GM19452 (cell line): ENCODE results near the gene FTO.

Experiments used
- ATAC-seq: cut with Tn5 transposase; IDR thresholded peaks from one replicate; pipeline ENCODE4 v1.9.1; 2021; ENCODE audit not compliant: unreplicated experiment

FTO gene

DNA sequence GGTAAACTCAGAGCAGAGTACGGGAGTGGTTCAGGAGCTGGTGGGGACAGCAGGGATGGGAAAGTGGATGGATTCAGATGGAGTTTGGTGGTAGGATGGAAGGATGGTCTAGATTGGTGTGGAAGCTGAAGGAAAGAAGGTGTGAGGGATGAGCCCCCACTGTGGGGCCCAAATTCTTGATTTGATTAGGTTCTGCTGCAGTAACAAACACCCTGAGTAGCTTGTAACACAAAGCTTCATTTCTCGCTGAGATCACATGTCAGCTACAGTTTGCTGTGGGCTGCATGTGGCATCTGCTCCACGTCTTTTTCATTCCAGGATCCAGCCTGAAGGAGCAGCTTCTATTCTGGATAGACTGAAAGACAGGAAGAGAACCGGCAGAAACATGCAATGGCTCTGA lies 438.8 kb downstream of the FTO start:
- no peak for ATAC-seq

- no peak for ATAC-seq
Observed at GRCh38 chr16:54143410-54143809, 439.5 kb downstream of the FTO start.

DNA sequence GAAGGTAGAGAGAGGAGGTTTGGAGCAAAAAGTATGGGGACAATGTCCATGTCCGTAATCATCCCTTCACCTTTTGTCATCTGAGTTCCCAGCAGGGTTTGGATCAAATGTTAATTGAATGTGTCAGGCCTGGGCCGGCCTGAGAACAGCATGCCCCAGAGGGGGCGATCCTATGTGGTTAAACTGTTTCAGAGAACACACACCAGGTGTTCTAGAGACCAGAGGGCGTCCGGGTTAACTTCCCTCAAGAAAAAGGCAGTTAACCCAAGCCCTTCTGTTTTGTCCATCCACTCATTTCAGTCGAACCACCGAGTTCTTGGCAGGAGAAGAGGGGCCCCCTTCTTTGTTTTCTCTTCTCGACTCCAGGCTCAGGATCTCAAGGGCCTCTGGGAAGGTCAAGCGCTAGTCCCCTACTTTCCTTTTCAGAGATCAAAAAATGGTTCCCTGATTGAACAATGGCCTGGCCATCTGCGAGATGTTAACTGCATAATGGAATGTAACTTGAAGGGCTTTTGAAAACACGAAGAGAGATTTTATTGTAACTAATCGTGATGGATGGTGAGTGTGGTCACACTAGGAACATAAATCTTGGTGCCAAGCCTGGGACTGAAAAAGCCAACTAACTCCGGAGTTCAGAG lies 440.1 kb downstream of the FTO start:
- no peak for ATAC-seq

DNA sequence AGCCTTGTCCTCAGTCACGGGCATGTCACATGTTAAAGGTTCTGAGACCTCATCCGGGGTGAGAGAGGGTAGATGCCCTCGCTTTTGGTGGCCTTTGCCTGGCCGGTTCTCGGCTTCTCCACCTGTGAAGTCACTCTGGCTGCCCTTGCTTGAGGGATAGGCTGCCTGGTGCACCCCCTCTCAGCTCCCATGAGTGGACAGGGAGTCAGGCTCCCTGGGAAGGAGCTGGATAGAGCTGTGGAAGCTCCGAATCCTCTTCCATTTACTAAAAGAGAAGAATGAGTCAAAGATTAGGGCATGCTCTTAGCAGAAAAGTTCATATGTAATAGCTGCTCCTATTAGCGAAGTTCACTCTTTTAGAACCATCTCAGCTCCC lies 440.6 kb downstream of the FTO start:
- ATAC-seq, result no peak

- no peak for ATAC-seq
Observed at GRCh38 chr16:54145881-54146280, 441.9 kb downstream of the FTO start.

GRCh38 chr16:54148974-54149373 lies 445.0 kb downstream of the FTO start:
- ATAC-seq, result no peak

GRCh38 chr16:54150861-54151260 lies 446.9 kb downstream of the FTO start:
- no peak for ATAC-seq

GRCh38 chr16:54152362-54153239 lies 448.6 kb downstream of the FTO start:
- ATAC-seq, result no peak

DNA sequence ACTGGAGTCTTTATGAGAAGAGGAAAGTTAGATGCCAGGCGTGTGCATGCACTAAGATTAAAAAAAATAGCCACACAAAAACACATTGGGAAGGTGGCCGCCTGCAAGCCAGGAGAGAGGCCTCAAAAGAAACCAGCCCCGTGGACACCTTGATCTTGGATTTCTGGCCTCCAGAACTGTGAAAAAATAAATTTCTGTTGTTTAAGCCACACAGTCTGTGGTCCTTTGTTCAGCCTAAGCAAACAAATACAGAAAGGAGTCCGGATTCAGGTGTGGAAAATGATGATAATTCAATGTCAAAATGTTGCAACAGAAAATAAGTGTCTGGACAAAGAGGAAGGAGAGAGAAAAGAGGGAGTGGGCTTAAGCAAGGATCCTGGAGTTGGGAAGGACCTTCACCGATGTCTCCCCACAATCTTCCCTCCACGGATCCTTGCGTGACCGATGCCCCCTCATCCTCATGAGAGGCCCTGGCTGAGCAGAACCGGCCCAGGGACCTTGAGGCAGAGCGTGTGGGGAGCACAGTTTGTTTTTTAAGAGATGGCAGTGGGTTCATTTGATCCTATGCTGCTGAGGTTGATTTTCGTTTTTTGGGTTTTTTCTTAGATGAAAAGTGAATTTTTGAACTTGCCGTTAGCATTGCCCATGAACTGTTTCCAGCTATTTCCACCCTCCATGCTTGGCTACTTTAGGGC lies 449.4 kb downstream of the FTO start:
- ATAC-seq, result no peak

DNA sequence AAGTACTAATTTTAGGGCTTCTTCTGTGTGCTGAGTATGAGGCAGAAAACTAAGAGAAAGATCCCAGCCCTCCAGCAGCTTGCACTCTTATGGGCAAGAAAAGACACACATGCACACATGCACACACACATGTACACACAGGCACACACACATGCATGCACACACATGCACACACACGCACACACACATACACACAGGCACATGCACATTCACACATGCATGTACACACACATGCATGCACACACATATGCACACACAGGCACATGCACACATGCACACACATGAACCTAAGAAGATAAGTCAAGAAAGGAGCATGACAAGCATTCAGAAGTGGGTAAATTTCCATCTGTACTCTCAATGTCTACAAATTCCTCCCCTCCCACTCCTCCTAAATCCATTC lies 452.4 kb downstream of the FTO start:
- ATAC-seq, result no peak

DNA sequence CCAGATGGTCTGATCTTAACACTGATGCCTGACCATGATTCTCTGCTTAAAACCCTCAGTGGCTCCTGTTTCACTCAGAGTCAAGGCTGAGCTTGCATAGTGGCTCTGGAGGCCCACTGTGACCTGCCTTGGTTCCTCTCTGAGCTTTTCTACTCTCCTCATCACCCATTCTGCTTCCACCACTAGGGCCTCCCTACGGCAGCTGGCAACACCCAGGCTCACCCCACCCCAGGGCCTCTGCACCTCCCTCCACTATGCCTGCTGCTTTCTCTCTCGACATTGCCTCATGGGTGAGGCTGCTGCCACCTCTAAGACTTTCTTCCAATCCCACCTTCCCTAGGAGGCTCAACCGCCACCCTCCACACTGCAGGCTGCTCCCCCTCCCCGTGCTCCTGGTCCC lies 455.0 kb downstream of the FTO start:
- ATAC-seq, result no peak

- ATAC-seq, result no peak
Observed at GRCh38 chr16:54159490-54160080, 455.6 kb downstream of the FTO start.

GRCh38 chr16:54160252-54160860 lies 456.4 kb downstream of the FTO start:
- ATAC-seq, result no peak

GRCh38 chr16:54160939-54161897 lies 457.3 kb downstream of the FTO start:
- no peak for ATAC-seq

GRCh38 chr16:54163197-54163843 lies 459.4 kb downstream of the FTO start:
- no peak for ATAC-seq

DNA sequence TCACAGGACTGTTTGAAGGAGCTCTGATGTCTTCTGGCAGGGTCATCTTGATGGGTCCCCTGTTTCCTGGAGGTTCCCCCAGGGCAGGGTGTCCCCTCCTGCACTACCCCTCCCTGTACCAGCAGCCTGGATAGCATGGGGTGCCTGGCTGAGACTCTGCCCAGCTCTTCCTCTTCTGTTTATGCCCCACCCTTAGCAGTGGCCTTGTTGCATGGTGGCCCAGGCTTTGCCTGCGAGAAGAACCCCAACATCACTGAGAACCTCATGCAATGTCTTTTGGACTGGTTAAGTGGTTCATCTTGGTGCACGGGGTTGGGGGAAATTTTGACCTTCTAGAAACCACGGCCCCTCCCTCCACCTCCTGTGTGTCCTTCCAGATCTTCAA lies 460.8 kb downstream of the FTO start:
- no peak for ATAC-seq

DNA sequence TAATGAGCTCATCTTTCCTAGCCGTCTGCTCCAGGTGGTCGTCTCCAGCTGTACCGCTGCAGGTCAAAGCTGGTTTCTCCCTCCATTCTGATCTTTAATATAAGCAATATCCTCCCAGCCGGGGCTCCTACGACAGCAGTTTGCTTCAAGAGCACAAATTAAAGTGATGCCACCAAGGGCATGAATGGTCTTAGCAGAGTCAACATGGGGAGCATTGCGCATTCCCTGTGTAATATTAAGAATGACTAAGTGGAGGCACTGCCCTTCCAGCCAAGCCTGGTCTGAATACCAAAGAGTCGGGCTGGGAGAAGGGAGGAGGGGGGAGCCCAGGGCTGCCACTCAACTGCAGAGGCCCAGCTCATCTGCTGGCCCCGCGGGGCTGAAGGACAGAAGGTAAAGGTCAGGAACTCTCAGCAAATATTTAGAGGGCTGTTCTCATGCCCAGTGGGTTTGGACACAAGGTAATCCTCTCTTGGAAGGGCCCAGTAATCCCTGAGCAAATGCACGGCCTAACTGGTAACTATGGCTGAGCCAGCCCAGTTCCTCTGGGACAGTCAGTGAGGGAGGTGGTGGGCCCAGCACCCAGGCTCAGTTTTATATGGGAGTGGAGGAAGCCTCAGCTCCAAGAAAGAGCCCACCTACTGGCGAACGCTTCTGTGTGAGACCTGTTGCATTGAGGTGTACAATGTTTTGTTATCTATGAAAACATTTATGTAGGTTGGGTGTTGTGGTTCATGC lies 461.4 kb downstream of the FTO start:
- no peak for ATAC-seq

DNA sequence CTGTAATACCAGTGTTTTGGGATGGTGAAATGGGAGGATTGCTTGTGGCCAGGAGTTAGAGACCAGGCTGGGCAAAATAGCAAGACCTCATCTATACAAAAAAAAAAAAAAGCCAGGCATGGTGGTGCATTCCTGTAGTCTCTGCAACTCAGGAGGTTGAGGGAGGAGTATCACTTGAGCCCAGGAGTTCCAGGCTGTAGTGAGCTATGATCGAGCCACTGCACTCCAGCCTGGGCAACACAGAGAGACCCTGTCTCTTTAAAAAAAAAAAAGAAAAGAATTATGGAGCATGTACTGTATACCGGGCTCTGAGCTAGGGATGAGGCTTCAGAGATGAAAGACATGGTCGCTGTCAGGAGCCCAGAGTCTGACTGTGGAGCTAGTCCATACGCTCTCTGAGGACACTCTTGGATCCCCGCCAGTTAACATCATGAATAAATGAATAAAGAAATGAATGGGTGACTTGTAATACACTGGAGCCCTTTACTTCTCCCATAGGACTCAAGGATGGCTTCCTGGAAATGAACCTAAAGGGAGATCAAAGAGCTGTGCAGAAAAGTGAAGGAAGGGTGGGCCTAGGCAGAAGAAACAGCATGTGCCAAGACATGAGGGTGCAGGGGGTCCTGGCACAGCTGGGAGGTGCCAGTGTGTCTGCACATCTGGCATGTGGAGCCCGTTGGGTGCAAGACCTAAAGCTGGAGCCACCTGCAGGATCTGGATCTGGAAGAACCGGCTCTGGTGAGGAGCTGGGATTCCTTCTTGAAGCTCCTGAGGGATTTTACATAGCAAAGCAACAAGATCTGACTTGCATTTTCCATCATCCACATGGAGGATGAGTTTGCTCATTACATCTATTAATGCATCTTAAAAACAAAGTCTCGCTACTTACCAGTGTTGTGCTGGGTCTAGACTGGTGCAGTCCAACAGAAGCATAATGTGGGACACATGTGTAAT lies 462.2 kb downstream of the FTO start:
- ATAC-seq, result no peak
